ENCODE data around the gene TUBB. TPM values are rescaled to one million over a fixed set of nuclear protein-coding genes. Genes with fewer than 3 reads are reported as not detected.
A peak's percentile ranks its signal among the peaks of the same experiment; 100 is the strongest.
"Not testable (repeated sequence)": the region's sequence is repeated elsewhere in the genome, so short reads cannot be mapped to it uniquely, and the experiment has no call there.

Gene TUBB
- total RNA-seq, 1 experiment from 2014 or later, result 1,719 TPM

GRCh38 chr6:30722280-30723112 is 2.3 kb downstream of the TUBB start:
- H3K14ac ChIP-seq (ENCODE audit: insufficient read depth, low read length), result no peak overlapping the region
- no peak overlapping the region for H2BK20ac ChIP-seq (ENCODE audit: low read depth, low read length, poor library complexity, severe bottlenecking)
- no peak overlapping the region for H2BK12ac ChIP-seq (ENCODE audit: insufficient read length, low read depth, low read length)
- H3K27ac Mint-ChIP-seq, result peak overlapping the region; percentile 83 to 99 (median 97)
- H3K36me3 Mint-ChIP-seq (ENCODE audit: insufficient read depth in 1 of 3, low read depth in 3 of 3), result peaks cover 45 to 61% (median 52%) of the 10 kb centered on the region in 3 experiments
- H2AFZ ChIP-seq (ENCODE audit: low read length), result no peak overlapping the region
- no peaks in the 10 kb centered on the region for H3K79me1 ChIP-seq (ENCODE audit: insufficient read depth, low read depth, low read length, poor library complexity, severe bottlenecking)
- H3K9ac ChIP-seq (ENCODE audit: extremely low read depth, insufficient read length, low read length), result no peak overlapping the region
- no peaks in the 10 kb centered on the region for H4K20me1 ChIP-seq (ENCODE audit: control insufficient read depth, insufficient read depth, insufficient read length)
- H3K23me2 ChIP-seq (ENCODE audit: insufficient read length, low read depth, low read length, poor library complexity, severe bottlenecking), result peaks cover 10% of the 10 kb centered on the region
- TF ChIP-seq, protein P1, sequence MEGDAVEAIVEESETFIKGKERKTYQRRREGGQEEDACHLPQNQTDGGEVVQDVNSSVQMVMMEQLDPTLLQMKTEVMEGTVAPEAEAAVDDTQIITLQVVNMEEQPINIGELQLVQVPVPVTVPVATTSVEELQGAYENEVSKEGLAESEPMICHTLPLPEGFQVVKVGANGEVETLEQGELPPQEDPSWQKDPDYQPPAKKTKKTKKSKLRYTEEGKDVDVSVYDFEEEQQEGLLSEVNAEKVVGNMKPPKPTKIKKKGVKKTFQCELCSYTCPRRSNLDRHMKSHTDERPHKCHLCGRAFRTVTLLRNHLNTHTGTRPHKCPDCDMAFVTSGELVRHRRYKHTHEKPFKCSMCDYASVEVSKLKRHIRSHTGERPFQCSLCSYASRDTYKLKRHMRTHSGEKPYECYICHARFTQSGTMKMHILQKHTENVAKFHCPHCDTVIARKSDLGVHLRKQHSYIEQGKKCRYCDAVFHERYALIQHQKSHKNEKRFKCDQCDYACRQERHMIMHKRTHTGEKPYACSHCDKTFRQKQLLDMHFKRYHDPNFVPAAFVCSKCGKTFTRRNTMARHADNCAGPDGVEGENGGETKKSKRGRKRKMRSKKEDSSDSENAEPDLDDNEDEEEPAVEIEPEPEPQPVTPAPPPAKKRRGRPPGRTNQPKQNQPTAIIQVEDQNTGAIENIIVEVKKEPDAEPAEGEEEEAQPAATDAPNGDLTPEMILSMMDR (conservative IDR thresholded peaks at IDR 0.05), result peak; percentile 94
- H3K4me1 ChIP-seq (ENCODE audit: insufficient read depth, low read length), result no peaks in the 10 kb centered on the region
- peaks cover 6 to 7% of the 10 kb centered on the region in 2 experiments; a peak in 4 of 5 replicates for H3K9me3 Mint-ChIP-seq
- H3K27me3 ChIP-seq (ENCODE audit: insufficient read depth, low read length), result no peaks in the 10 kb centered on the region
- H3K4ac ChIP-seq (ENCODE audit: low read depth, low read length), result no peak overlapping the region
- H3K27ac ChIP-seq (ENCODE audit: insufficient read length, low read depth, low read length), result no peak overlapping the region
- no peak overlapping the region for H2AK5ac ChIP-seq (ENCODE audit: insufficient read length, low read length)
- no peak overlapping the region for H3T11ph ChIP-seq (ENCODE audit: low read length)
- no peak overlapping the region for H4K8ac ChIP-seq (replicated peaks; ENCODE audit: insufficient read length, low read depth, low read length)
- no peak overlapping the region for H2BK5ac ChIP-seq (ENCODE audit: insufficient read length, low read length)
- H3K4me2 ChIP-seq (ENCODE audit: insufficient read depth, insufficient read length, low read length), result peak overlapping the region; percentile 62
- H3K56ac ChIP-seq (ENCODE audit: insufficient read length, low read depth, low read length), result no peak overlapping the region
- H3K9me3 ChIP-seq (ENCODE audit: control insufficient read depth, low read depth, low read length), result no peaks in the 10 kb centered on the region
- no peak overlapping the region for H2BK15ac ChIP-seq (ENCODE audit: low read depth, low read length)
- H4K5ac ChIP-seq (ENCODE audit: insufficient read length, low read depth, low read length), result no peak overlapping the region
- H3K18ac ChIP-seq (ENCODE audit: insufficient read length, low read depth, low read length), result no peak overlapping the region
- DNase-seq, result peak; percentile 77
- peaks cover 31 to 46% of the 10 kb centered on the region in 2 experiments for H3K4me1 Mint-ChIP-seq
- H4K91ac ChIP-seq (ENCODE audit: insufficient read length, low read depth, low read length), result no peak overlapping the region
- H3K4me3 Mint-ChIP-seq, result peak overlapping the region; percentile 93 to 98
- H3K23ac ChIP-seq (ENCODE audit: insufficient read length, low read depth, low read length), result no peak overlapping the region
- H2BK120ac ChIP-seq (ENCODE audit: low read depth, low read length, poor library complexity, severe bottlenecking), result no peak overlapping the region
- peaks cover 8% of the 10 kb centered on the region; the same call in 1 of the 2 replicates for H3K27me3 Mint-ChIP-seq (ENCODE audit: low read depth)
- peaks cover 11% of the 10 kb centered on the region; the same call in 1 of the 2 replicates for H3K79me2 ChIP-seq (ENCODE audit: insufficient read depth, low read length)
- WGBS (ENCODE audit: extremely low coverage, insufficient read length, low lambda C conversion rate), result no CpG with 5 or more reads among the region's 27 CpGs

DNA sequence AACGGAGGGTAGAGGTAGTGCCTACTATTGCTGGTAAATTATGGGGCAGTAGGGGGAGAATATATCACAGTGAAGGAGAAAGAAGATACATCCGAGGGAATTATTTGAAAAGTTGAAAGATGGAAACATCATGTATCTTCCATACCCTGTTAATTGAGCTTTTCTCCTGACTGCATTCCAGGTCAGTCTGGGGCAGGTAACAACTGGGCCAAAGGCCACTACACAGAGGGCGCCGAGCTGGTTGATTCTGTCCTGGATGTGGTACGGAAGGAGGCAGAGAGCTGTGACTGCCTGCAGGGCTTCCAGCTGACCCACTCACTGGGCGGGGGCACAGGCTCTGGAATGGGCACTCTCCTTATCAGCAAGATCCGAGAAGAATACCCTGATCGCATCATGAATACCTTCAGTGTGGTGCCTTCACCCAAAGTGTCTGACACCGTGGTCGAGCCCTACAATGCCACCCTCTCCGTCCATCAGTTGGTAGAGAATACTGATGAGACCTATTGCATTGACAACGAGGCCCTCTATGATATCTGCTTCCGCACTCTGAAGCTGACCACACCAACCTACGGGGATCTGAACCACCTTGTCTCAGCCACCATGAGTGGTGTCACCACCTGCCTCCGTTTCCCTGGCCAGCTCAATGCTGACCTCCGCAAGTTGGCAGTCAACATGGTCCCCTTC is 3.1 kb downstream of the TUBB start:
- not testable (repeated sequence) for H2BK5ac ChIP-seq (ENCODE audit: insufficient read length, low read length); H3K23me2 ChIP-seq (ENCODE audit: insufficient read length, low read depth, low read length, poor library complexity, severe bottlenecking); H3K4ac ChIP-seq (ENCODE audit: low read depth, low read length); H3K9ac ChIP-seq (ENCODE audit: extremely low read depth, insufficient read length, low read length); H4K8ac ChIP-seq (replicated peaks; ENCODE audit: insufficient read length, low read depth, low read length); H3K79me1 ChIP-seq (ENCODE audit: insufficient read depth, low read depth, low read length, poor library complexity, severe bottlenecking); H3K14ac ChIP-seq (ENCODE audit: insufficient read depth, low read length); H3T11ph ChIP-seq (ENCODE audit: low read length); H4K91ac ChIP-seq (ENCODE audit: insufficient read length, low read depth, low read length); H2BK20ac ChIP-seq (ENCODE audit: low read depth, low read length, poor library complexity, severe bottlenecking); H3K9me3 ChIP-seq (ENCODE audit: control insufficient read depth, low read depth, low read length); H3K9me3 Mint-ChIP-seq; H4K5ac ChIP-seq (ENCODE audit: insufficient read length, low read depth, low read length); H4K20me1 ChIP-seq (ENCODE audit: control insufficient read depth, insufficient read depth, insufficient read length); H2BK12ac ChIP-seq (ENCODE audit: insufficient read length, low read depth, low read length); H3K56ac ChIP-seq (ENCODE audit: insufficient read length, low read depth, low read length); H3K27me3 Mint-ChIP-seq (ENCODE audit: low read depth); H2AFZ ChIP-seq (ENCODE audit: low read length); H2BK120ac ChIP-seq (ENCODE audit: low read depth, low read length, poor library complexity, severe bottlenecking); H3K18ac ChIP-seq (ENCODE audit: insufficient read length, low read depth, low read length); H2BK15ac ChIP-seq (ENCODE audit: low read depth, low read length); H3K27ac ChIP-seq (ENCODE audit: insufficient read length, low read depth, low read length); DNase-seq; H3K23ac ChIP-seq (ENCODE audit: insufficient read length, low read depth, low read length); H2AK5ac ChIP-seq (ENCODE audit: insufficient read length, low read length); H3K27me3 ChIP-seq (ENCODE audit: insufficient read depth, low read length); H3K4me1 ChIP-seq (ENCODE audit: insufficient read depth, low read length)
- H3K79me2 ChIP-seq (ENCODE audit: insufficient read depth, low read length), result peaks cover 11% of the 10 kb centered on the region; the same call in 1 of the 2 replicates
- Mint-ChIP-seq H3K27ac (peak overlapping the region; percentile 75 to 99 (median 90); a peak in 5 of 7 replicates), H3K4me1 (peaks cover 28 to 43% of the 10 kb centered on the region in 2 experiments), H3K36me3 (ENCODE audit: insufficient read depth in 1 of 3, low read depth in 3 of 3) (peaks cover 45 to 69% (median 58%) of the 10 kb centered on the region in 3 experiments), H3K4me3 (peak overlapping the region; percentile 93 to 98)
- WGBS (ENCODE audit: extremely low coverage, insufficient read length, low lambda C conversion rate), result no CpG with 5 or more reads among the region's 16 CpGs
- H3K4me2 ChIP-seq (ENCODE audit: insufficient read depth, insufficient read length, low read length), result peak overlapping the region; percentile 62
